ENCODE results near the gene OSBPL8. TPM values are rescaled to one million over a fixed set of nuclear protein-coding genes. Genes with fewer than 3 reads are reported as not detected.
"Not testable (repeated sequence)": the region's sequence is repeated elsewhere in the genome, so short reads cannot be mapped to it uniquely, and the experiment has no call there.

OSBPL8 gene
- total and polyA plus RNA-seq, 8 donors = 7.7 to 147 (median 29.4) TPM

GRCh38 chr12:76515271-76515670 is 44.3 kb downstream of the OSBPL8 start:
- H3K36me3 ChIP-seq = peaks cover 0 to 6% (median 0%) of the 10 kb centered on the region in 4 donors
- peaks cover 0 to 14% (median 0%) of the 10 kb centered on the region in 4 donors for H3K4me1 ChIP-seq
- 89 to 96% (median 93%) methylated on average over 4 of the region's 4 CpGs for WGBS, 5 donors
- H3K9me3 ChIP-seq = no peaks in the 10 kb centered on the region
- intact Hi-C loops (cut with DNase I; ENCODE audit: low total_unique reads) = no loop called here
- no peak for DNase-seq
- H3K27ac ChIP-seq = no peak overlapping the region
- H3K27me3 ChIP-seq = no peaks in the 10 kb centered on the region
- TF ChIP-seq POLR2AphosphoS5 (IDR thresholded peaks at IDR 0.05) (no peak), EP300 (IDR thresholded peaks at IDR 0.05) (no peak), POLR2A (IDR thresholded peaks at IDR 0.05) (no peak)
- H3K4me3 ChIP-seq = no peak overlapping the region

- WGBS, 5 donors = 91 to 97% (median 96%) methylated on average over 4 of the region's 4 CpGs
- H3K27me3 ChIP-seq; H3K36me3 ChIP-seq; H3K9me3 ChIP-seq; intact Hi-C loops (cut with DNase I; ENCODE audit: low total_unique reads); H3K27ac ChIP-seq; H3K4me3 ChIP-seq; H3K4me1 ChIP-seq; DNase-seq: not testable (repeated sequence)
Measured at GRCh38 chr12:76511116-76511716, 48.4 kb downstream of the OSBPL8 start.

- Histone ChIP-seq H3K36me3 (peaks cover 0 to 4% (median 0%) of the 10 kb centered on the region in 4 donors), H3K4me3 (no peak overlapping the region), H3K4me1 (peaks cover 0 to 14% (median 0%) of the 10 kb centered on the region in 4 donors), H3K9me3 (no peaks in the 10 kb centered on the region), H3K27ac (no peak overlapping the region), H3K27me3 (no peaks in the 10 kb centered on the region)
- DNase-seq = no peak
- 73 to 86% (median 75%) methylated on average over 6 of the region's 6 CpGs for WGBS, 5 donors
- TF ChIP-seq POLR2AphosphoS5 (IDR thresholded peaks at IDR 0.05) (no peak), EP300 (IDR thresholded peaks at IDR 0.05) (no peak), POLR2A (IDR thresholded peaks at IDR 0.05) (no peak), CTCF (IDR thresholded peaks at IDR 0.05) (no peak)
- intact Hi-C loops (cut with DNase I; ENCODE audit: low total_unique reads) = no loop called here
Measured at GRCh38 chr12:76508128-76508980, 51.2 kb downstream of the OSBPL8 start.

GRCh38 chr12:76506149-76506548 is 53.4 kb downstream of the OSBPL8 start:
- Histone ChIP-seq H3K4me3 (no peak overlapping the region), H3K4me1 (peaks cover 0 to 14% (median 0%) of the 10 kb centered on the region in 4 donors), H3K27ac (no peak overlapping the region), H3K27me3 (no peaks in the 10 kb centered on the region), H3K36me3 (peaks cover 0 to 4% (median 0%) of the 10 kb centered on the region in 4 donors), H3K9me3 (no peaks in the 10 kb centered on the region)
- 76 to 92% (median 91%) methylated on average over 3 of the region's 3 CpGs for WGBS, 5 donors
- no peak for TF ChIP-seq POLR2A (IDR thresholded peaks at IDR 0.05)
- intact Hi-C loops (cut with DNase I; ENCODE audit: low total_unique reads) = no loop called here
- no peak for DNase-seq

- no peak for DNase-seq
- H3K27me3 ChIP-seq = no peaks in the 10 kb centered on the region
- no peaks in the 10 kb centered on the region for H3K9me3 ChIP-seq
- TF ChIP-seq POLR2AphosphoS5 (IDR thresholded peaks at IDR 0.05) (no peak), POLR2A (IDR thresholded peaks at IDR 0.05) (no peak), EP300 (IDR thresholded peaks at IDR 0.05) (no peak), CTCF (IDR thresholded peaks at IDR 0.05) (no peak)
- no peak overlapping the region for H3K4me3 ChIP-seq
- intact Hi-C loops (cut with DNase I; ENCODE audit: low total_unique reads) = no loop called here
- H3K4me1 ChIP-seq = peaks cover 0 to 14% (median 0%) of the 10 kb centered on the region in 4 donors
- H3K27ac ChIP-seq = no peak overlapping the region
- peaks cover 0 to 4% (median 0%) of the 10 kb centered on the region in 4 donors for H3K36me3 ChIP-seq
- WGBS, 5 donors = 80 to 100% (median 95%) methylated on average over 2 of the region's 2 CpGs
Measured at GRCh38 chr12:76505050-76505449, 54.5 kb downstream of the OSBPL8 start.

Data from stomach (tissue), 9 donors.